ENCODE data around the gene TMPRSS4.

GRCh38 chr11:118091690-118092089 lies 14.8 kb downstream of the TMPRSS4 start:
- TF ChIP-seq CTCF (IDR thresholded peaks at IDR 0.05; ENCODE audit: low read depth, low read length) (no peak), EZH2phosphoT487 (IDR thresholded peaks at IDR 0.05; ENCODE audit: low read depth) (no peak)

Data from OCI-LY3 (cell line).